Left lung (tissue), 10 donors: ENCODE measurements around the gene PXDC1. TPM values are rescaled to one million over a fixed set of nuclear protein-coding genes. Genes with fewer than 3 reads are reported as not detected.

Experiments used
- ATAC-seq: fragments of 200-7000 bp; cut with Tn5 transposase; one replicate; pipeline ENCODE4 v1.9.1; 2020; ENCODE audit warnings: moderate library complexity
- DNase-seq, 4 donors: peaks; one replicate each; pipeline ENCODE4 v3.0.0-alpha.2; 2013 to 2020
- H3K27ac ChIP-seq, 2 donors: fragments of 200-600 bp; sonication (generic) in 1 of 2; one replicate each; pipeline versions ENCODE4 v1.5.0 to v1.8.0; 2020 to 2021
- H3K27me3 ChIP-seq, 2 donors: fragments of 200-600 bp; sonication (generic) in 1 of 2; one replicate each; pipeline versions ENCODE4 v1.5.0 to v1.8.0; 2020 to 2021
- H3K36me3 ChIP-seq, 2 donors: fragments of 200-600 bp; sonication (generic) in 1 of 2; one replicate each; pipeline versions ENCODE4 v1.5.0 to v1.8.0; 2020 to 2021
- H3K4me1 ChIP-seq, 2 donors: fragments of 200-600 bp; one replicate each; pipeline ENCODE4 v1.8.0; 2021
- H3K4me3 ChIP-seq, 2 donors: fragments of 200-600 bp; sonication (generic) in 1 of 2; one replicate each; pipeline versions ENCODE4 v1.5.0 to v1.8.0; 2020 to 2021; ENCODE audit warnings: mild to moderate bottlenecking in 1 of 2
- H3K9me3 ChIP-seq, 2 donors: fragments of 200-600 bp; sonication (generic) in 1 of 2; one replicate each; pipeline versions ENCODE4 v1.5.0 to v1.8.0; 2020 to 2021
- CTCF ChIP-seq, 2 donors: fragments of 200-600 bp; sonication (generic) in 1 of 2; IDR thresholded peaks; one replicate each; pipeline versions ENCODE4 v1.5.0 to v1.8.0; 2021; ENCODE audit warnings: antibody characterized with exemption in 2 of 2
- intact Hi-C, 2 donors: fragments of 100-400 bp; cut with DNase I; formaldehyde crosslinking; loops; one replicate each; pipeline versions ENCODE4 v1.11.2 to v1.14.2; 2022
- polyA plus RNA-seq, 6 donors: library from polyadenylated mRNA; unstranded; fragments of 120-200 nt; gene quantifications; one replicate each; pipeline ENCODE4 v1.2.1, GENCODE V29; 2013; ENCODE audit not compliant: insufficient read length in 6 of 6
- total RNA-seq, 2 donors: library from RNA; stranded (reverse); fragmentation: NEBNext Ultra II Directional; extraction: Animal tissue kit (Norgen Biotek cat#: 25700); gene quantifications; one replicate each; pipeline ENCODE4 v1.2.1, GENCODE V29; 2021
- donor health status: DM: no; HTN: yes; CAD: no.
- donor health status: DM: no; HTN: no; CAD: no.

The PXDC1 gene
- total and polyA plus RNA-seq, 8 donors: 11.0 to 50.8 (median 15.8) TPM

GRCh38 chr6:3794092-3794491, 42.6 kb upstream of the PXDC1 start:
- H3K27ac ChIP-seq: no peak overlapping the region
- H3K4me1 ChIP-seq: peaks cover 16 to 22% of the 10 kb centered on the region in 2 donors
- no peaks in the 10 kb centered on the region for H3K27me3 ChIP-seq
- intact Hi-C loops: no loop called here
- no peaks in the 10 kb centered on the region for H3K9me3 ChIP-seq
- no peak for DNase-seq
- no peaks in the 10 kb centered on the region for H3K36me3 ChIP-seq
- TF ChIP-seq CTCF (IDR thresholded peaks at IDR 0.05): no peak
- no peak overlapping the region for H3K4me3 ChIP-seq
- ATAC-seq: no peak

- Histone ChIP-seq H3K4me1 (peaks cover 16 to 17% of the 10 kb centered on the region in 2 donors), H3K4me3 (no peak overlapping the region), H3K36me3 (no peaks in the 10 kb centered on the region), H3K9me3 (no peaks in the 10 kb centered on the region), H3K27ac (no peak overlapping the region), H3K27me3 (no peaks in the 10 kb centered on the region)
- intact Hi-C loops: no loop called here
- DNase-seq: no peak
- no peak for TF ChIP-seq CTCF (IDR thresholded peaks at IDR 0.05)
- ATAC-seq: no peak
Observed at GRCh38 chr6:3793545-3793944, 42.0 kb upstream of the PXDC1 start.

- intact Hi-C loops: no loop called here
- Histone ChIP-seq H3K4me3 (no peak overlapping the region), H3K27ac (no peak overlapping the region), H3K36me3 (no peaks in the 10 kb centered on the region), H3K4me1 (no peaks in the 10 kb centered on the region), H3K9me3 (no peaks in the 10 kb centered on the region), H3K27me3 (no peaks in the 10 kb centered on the region)
- ATAC-seq (no peak), DNase-seq (no peak)
- no peak for TF ChIP-seq CTCF (IDR thresholded peaks at IDR 0.05)
Observed at GRCh38 chr6:3791526-3792203, 40.2 kb upstream of the PXDC1 start.

- no peaks in the 10 kb centered on the region for H3K4me1 ChIP-seq
Observed at GRCh38 chr6:3789896-3790558, 38.5 kb upstream of the PXDC1 start.

More at GRCh38 chr6:3789896-3790558, 38.5 kb upstream of the PXDC1 start:
- intact Hi-C loops: no loop called here
- Histone ChIP-seq H3K27me3 (no peaks in the 10 kb centered on the region), H3K4me3 (no peak overlapping the region), H3K9me3 (no peaks in the 10 kb centered on the region), H3K27ac (no peak overlapping the region), H3K36me3 (no peaks in the 10 kb centered on the region)
- DNase-seq: no peak
- no peak for ATAC-seq
- no peak for TF ChIP-seq CTCF (IDR thresholded peaks at IDR 0.05)
